Measurements from ENCODE around the gene DDR2. TPM values are rescaled to one million over a fixed set of nuclear protein-coding genes. Genes with fewer than 3 reads are reported as not detected.
A peak's percentile ranks its signal among the peaks of the same experiment; 100 is the strongest.
"Not testable (repeated sequence)": the region's sequence is repeated elsewhere in the genome, so short reads cannot be mapped to it uniquely, and the experiment has no call there.

DDR2 gene
- 60.3 TPM for total RNA-seq

DNA sequence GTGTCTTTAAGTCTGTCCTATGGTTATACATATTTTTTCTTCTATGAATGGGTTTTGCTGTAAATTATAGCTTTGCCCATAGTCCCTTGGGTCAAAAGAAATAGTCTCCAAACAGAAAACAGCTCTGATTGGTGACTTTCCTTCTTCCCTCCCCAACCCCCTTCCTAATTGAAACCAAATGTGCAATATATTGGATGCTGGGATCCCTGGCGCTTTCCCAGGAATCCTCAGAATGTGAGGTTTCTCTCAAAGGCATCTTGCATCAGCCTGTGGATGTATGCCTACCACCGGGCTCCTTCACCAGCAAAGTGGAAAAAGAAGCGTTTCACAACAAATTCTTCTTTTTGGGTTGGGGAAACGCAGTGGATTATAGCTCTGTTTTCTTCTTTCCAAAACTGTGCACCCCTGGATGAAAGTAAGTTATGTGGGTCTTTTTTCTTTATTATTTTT lies at the start of gene DDR2:
Gene DDR2, plus strand, starts transcription at position 248 of the 450 bp plus-strand sequence. CDS start 86,600 bp downstream, outside the sequence.
- DNase-seq (ENCODE audit: low spot score): peak; percentile 81

- not testable (repeated sequence) for DNase-seq (ENCODE audit: low spot score)
Observed at GRCh38 chr1:162582901-162583300, 49.4 kb upstream of the DDR2 start.

- DNase-seq (ENCODE audit: low spot score): not testable (repeated sequence)
Observed at GRCh38 chr1:162585101-162585500, 47.2 kb upstream of the DDR2 start.

DNA sequence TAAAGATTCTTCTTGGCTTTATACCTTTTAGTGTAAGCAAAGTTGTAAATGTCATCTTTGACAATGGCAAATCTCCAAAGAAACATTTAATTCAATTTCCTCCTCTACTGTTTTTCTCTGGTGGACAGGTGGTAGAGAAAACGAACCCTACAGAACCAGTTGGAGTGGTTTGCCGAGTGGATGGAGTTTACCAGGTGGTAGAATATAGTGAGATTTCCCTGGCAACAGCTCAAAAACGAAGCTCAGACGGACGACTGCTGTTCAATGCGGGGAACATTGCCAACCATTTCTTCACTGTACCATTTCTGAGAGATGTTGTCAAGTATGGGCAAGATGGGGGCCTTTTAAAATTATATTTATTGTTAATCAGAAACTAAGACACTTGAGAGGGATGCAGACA lies 44.9 kb upstream of the DDR2 start:
- peak; percentile 57 for DNase-seq (ENCODE audit: low spot score)

- no peak for DNase-seq (ENCODE audit: low spot score)
Observed at GRCh38 chr1:162587761-162588260, 44.5 kb upstream of the DDR2 start.

DNA sequence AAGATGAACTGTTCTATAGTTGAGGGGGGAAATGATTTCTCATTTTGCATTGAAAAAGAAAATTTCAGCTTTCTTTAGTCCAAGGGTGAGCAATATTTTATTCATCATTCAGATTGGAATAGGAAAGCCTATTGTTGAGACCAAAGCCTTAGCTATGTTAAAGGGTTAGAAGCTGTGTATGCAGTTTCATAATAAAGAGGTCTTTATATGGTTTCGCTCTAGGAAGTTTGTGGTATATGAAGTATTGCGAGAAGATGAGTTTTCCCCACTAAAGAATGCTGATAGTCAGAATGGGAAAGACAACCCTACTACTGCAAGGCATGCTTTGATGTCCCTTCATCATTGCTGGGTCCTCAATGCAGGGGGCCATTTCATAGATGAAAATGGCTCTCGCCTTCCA lies 42.2 kb upstream of the DDR2 start:
- DNase-seq (ENCODE audit: low spot score): no peak

- DNase-seq (ENCODE audit: low spot score): no peak
Observed at GRCh38 chr1:162590686-162591085, 41.6 kb upstream of the DDR2 start.

DNA sequence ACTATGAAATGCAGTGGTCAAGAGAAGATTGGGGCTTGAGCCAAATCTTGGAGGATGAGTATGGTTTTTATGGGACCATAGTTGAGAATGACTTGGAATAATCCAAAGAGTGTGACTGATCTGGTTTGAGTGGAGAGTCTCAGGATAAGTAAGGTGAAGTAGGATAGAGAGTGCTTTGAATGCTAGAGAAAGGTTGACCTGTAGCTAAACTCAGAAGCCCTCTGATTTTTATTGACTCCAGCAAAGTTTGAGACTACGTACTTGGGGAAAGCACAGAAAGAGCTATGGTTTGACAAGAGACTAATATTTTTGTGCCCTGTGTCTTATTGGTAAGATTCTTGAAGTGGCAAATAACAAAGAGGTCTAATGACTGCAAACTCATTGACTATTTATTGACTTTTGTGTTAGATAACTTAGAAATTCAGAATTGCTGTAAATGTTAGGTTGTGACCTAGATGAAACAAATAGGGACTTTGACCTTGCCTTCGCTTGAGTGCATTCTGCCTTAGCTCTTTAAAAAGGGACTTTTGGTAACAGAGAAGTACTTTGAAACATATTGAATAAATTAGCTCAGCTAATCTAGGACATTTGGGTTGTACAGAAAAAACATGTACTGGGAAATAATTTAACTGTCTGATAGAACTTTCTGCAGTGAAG lies 35.6 kb upstream of the DDR2 start:
- DNase-seq (ENCODE audit: low spot score): no peak

DNA sequence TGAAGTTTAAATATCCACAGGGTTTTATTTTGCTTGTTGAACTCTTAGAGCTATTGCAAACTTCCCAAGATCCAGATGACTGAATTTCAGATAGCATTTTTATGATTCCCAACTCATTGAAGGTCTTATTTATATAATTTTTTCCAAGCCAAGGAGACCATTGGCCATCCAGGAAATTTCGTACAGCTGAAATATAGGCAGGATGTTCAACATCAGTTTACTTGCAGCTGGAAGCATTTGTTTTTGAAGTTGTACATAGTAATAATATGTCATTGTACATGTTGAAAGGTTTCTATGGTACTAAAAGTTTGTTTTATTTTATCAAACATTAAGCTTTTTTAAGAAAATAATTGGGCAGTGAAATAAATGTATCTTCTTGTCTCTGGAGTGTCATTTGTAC lies 32.8 kb upstream of the DDR2 start:
- DNase-seq (ENCODE audit: low spot score): no peak

- DNase-seq (ENCODE audit: low spot score): not testable (repeated sequence)
Observed at GRCh38 chr1:162603117-162603516, 29.1 kb upstream of the DDR2 start.

GRCh38 chr1:162605225-162605927 lies 26.9 kb upstream of the DDR2 start:
- no peak for DNase-seq (ENCODE audit: low spot score)

DNA sequence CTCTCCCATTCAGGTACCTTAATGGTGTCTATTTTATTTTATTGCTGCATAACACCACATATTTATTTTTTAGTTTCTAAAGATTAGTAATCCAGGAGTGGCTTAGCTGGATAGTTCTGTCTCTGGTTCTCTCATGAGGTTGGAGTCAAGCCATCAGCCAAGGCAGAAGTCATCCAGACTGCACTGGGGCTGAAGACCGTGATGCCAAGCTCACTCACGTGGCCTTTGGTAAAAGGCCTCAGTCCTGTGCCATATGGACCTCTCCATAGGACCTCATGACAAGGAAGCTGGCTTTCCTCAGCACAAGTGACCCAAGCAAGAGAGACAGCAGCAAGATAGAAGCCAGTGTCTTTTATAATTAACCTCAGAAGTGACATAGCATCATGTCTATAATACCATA lies 23.0 kb upstream of the DDR2 start:
- no peak for DNase-seq (ENCODE audit: low spot score)

GRCh38 chr1:162612606-162613400 lies 19.5 kb upstream of the DDR2 start:
- DNase-seq (ENCODE audit: low spot score): no peak

GRCh38 chr1:162616848-162617247 lies 15.4 kb upstream of the DDR2 start:
- no peak for DNase-seq (ENCODE audit: low spot score)

DNA sequence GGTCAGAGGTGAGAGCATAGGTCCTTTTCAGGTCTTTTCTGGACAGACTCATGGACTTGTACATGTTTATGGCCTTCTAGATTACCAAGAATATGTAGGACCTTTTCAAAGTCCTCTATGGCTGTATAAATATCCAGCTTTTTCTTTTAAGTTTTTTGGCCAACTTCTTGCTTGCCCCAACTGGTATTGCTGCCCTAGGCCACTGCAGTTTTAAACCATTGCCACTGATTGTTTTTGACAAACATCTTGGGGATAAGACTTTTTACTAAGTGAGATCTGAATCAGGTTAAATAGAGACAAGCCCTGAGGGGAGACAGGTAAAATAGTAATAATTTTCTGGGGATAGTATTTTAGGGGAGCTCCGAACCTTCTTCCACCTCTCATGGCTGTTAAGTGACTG lies 14.8 kb upstream of the DDR2 start:
- no peak for DNase-seq (ENCODE audit: low spot score)

DNA sequence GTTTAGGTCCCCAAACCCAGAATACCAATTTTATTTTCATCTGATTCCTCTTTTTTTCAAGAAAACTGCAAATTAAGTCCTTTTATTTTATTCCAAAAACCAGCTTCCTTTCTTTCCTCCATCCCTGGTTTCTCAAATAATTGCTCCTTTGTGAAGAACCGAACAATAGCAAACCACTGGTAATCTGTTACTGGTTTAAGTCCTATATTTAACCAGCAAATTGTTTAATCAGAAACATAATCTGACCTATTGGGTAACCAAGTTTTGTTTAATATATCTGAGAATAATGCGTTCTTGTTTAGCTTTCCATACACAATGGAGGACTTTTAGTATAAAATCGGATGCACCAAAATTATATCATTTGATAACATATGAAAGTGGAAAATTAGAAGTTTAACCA lies 13.2 kb upstream of the DDR2 start:
- DNase-seq (ENCODE audit: low spot score): no peak

GRCh38 chr1:162621256-162621655 lies 11.0 kb upstream of the DDR2 start:
- no peak for DNase-seq (ENCODE audit: low spot score)

GRCh38 chr1:162625679-162626078 lies 6.6 kb upstream of the DDR2 start:
- DNase-seq (ENCODE audit: low spot score): no peak

DNA sequence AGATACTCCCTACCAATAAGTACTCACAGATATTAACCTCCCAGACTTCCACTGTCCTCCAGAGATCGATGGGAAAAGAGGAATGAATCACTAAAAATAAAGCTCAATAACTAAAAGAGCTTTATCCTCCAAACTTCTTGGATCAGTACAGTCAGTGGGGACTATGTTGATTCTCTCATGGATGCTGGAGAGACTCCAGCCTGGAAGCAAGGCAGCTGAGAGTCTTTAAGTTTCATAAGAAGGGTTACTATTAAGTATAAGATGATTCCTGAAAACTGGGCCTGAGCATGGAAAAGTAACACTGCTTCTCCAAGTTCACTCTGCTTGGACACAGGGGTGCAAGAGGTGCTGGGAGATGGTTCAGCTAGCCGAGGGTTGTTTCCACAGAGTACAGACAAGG lies 6.2 kb upstream of the DDR2 start:
- no peak for DNase-seq (ENCODE audit: low spot score)

DNA sequence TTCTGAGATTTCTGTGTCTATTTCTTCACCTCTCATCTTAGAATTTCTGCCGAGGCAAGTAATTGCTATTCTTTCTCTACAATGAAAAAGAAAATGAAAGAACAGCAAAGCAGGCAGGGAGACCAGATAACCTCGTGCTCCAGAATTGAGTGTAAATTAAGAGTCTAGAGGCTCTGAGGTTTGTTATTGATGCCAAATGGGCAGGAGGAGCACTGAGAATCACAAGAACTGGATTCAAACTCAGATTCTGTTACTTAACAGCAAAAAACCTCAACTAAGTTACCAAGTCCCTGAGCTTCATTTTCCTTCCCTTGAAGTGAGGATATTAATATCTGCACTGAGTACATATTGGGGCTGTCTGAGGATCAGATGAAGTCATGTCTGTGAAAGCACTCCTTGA lies 5.5 kb upstream of the DDR2 start:
- DNase-seq (ENCODE audit: low spot score): no peak

- no peak for DNase-seq (ENCODE audit: low spot score)
Observed at GRCh38 chr1:162627662-162628296, 4.5 kb upstream of the DDR2 start.

DNA sequence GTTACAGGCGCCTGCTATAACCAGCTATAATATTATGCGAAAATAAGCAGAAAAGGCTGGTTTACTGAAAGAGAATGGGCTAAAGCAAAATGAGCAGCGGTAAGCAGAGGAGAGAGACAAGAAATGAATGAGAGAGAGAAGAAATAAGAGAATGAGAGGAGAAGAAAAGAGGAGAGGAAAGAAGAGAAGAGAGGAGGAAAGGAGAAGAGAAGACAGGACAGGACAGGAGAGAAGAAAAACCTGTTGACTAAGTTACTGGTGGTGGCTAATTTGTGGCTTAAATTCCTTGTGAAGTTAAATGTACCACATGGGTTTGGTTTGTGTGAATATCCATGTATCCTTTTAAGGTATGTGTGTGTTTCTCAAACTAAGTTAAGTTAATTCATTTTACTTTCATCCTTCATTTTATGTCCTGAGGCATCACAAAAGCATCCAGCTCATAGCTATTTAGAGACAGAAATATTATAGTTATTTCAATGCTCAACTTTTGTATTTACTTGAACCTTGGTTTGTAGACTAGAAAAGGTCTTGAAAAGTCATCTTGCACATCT lies 3.1 kb upstream of the DDR2 start:
- DNase-seq (ENCODE audit: low spot score): no peak

Measured in ureter (tissue), 1 donor.